Prostate gland (tissue), 2 donors: ENCODE data around the gene KXD1. TPM values are rescaled to one million over a fixed set of nuclear protein-coding genes. Genes with fewer than 3 reads are reported as not detected.
"Not testable (repeated sequence)": the region's sequence is repeated elsewhere in the genome, so short reads cannot be mapped to it uniquely, and the experiment has no call there.

ENCODE experiments used
- DNase-seq: peaks from one replicate; pipeline ENCODE4 v3.0.0-alpha.2; 2019; ENCODE audit warnings: low spot score
- H3K27ac ChIP-seq, 2 donors: fragments of 200-600 bp; sonication (generic); 2 replicates each; pipeline ENCODE4 v1.5.1; 2017 to 2019
- H3K27me3 ChIP-seq: fragments of 200-600 bp; sonication (generic); replicated peaks from 2 replicates; pipeline ENCODE4 v1.5.1; 2019; ENCODE audit not compliant: insufficient read depth
- H3K36me3 ChIP-seq, 2 donors: fragments of 200-600 bp; sonication (generic); 1 replicate in 1 of 2; 2 replicates in 1 of 2; pipeline versions ENCODE4 v1.5.1 to v1.8.1; 2017 to 2019
- H3K4me1 ChIP-seq: fragments of 200-600 bp; sonication (generic); replicated peaks from 2 replicates; pipeline ENCODE4 v1.5.1; 2019
- H3K4me3 ChIP-seq, 2 donors: fragments of 200-600 bp; sonication (generic); 2 replicates each; pipeline ENCODE4 v1.5.1; 2017 to 2019
- H3K9me3 ChIP-seq: fragments of 200-600 bp; sonication (generic); 2 replicates; pipeline ENCODE4 v1.5.1; 2017
- POLR2A ChIP-seq: fragments of 450-650 bp; IDR thresholded peaks from one replicate; pipeline ENCODE4 v1.6.1; 2016; ENCODE audit warnings: antibody characterized with exemption, mild to moderate bottlenecking
- POLR2AphosphoS5 ChIP-seq: sonication (generic); formaldehyde crosslinking; IDR thresholded peaks from one replicate; pipeline ENCODE4 v1.6.1; 2017; ENCODE audit warnings: antibody characterized with exemption
- WGBS: methylation state at CpG from one replicate; pipeline ENCODE4 v1.1.5; 2018; 5-methylcytosine and 5-hydroxymethylcytosine counted together
- intact Hi-C: fragments of 100-400 bp; cut with DNase I; formaldehyde crosslinking; loops from one replicate; pipeline ENCODE4 v1.14.2; 2022
- total RNA-seq, 2 donors: library from RNA; depleted of rRNA; stranded (reverse); fragments of >200 nt; gene quantifications; one replicate each; pipeline ENCODE4 v1.1.0, GENCODE V29; 2016
- TF ChIP-seq, protein P1 (sequence below), 4 experiments: fragments of 200-600 bp in 2 of 4; fragments of 450-650 bp in 2 of 4; sonication (generic) in 2 of 4; IDR thresholded peaks; 1 replicate in 3 of 4; 2 replicates in 1 of 4; pipeline ENCODE4 v1.5.1; 2016 to 2019; ENCODE audit warnings: antibody characterized with exemption in 4 of 4, mild to moderate bottlenecking in 2 of 4, moderate library complexity in 2 of 4

The KXD1 gene
- total RNA-seq, 2 donors from 2014 or later: 115 to 130 TPM

DNA sequence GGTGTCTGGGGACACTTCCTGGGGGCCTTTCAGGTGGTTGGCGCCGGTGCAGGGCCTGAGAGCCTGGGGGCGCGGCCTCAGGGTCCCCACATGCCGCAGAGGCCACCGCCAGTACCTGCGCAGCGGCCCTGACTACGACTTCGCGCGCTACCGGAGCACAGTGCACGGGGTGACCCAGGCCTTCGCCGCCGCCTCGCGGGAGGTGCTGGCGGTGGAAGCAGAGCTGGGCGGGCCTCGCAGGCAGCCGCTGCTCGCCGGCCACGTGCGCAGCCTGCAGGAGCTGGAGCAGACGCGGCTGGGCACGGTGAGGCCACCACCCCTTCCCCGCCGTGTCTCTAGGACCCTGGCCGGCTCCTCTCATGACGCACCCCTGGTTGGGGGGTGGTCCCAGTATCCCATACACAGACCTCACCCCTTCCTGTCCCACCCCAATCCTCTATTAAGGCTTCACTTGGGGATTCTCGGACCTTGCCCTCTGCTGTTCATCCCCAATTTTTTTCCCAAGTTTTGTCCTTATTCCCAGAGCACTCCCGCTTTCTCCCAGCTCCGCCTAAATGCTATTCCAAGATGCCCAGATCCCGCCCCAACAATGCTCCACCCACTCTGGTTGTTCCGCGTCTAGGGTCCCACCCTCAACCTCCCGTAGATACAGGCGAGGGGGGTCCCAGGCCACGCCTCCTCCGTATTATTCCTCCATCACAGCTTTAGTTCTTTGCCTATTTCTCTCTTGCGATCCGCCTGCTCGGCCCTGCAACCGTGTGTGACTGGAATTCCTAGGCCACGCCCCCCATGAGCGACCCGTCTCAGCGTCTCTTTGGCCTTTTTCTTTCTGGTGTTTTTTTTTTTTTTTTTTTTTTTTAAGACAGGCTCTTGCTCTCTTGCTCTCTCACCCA, 32.0 kb downstream of the KXD1 start:
- WGBS: 16% methylated on average over 42 of the region's 52 CpGs
- H3K36me3 ChIP-seq: peaks cover 0 to 3% of the 10 kb centered on the region in 2 donors
- intact Hi-C loops: loop anchor here (2.0 kb wide), 1 partner anchor 139 kb away; no protein-coding TSS in a partner anchor
- no peaks in the 10 kb centered on the region for H3K27me3 ChIP-seq
- H3K27ac ChIP-seq: peak overlapping the region; percentile 78 to 79
- H3K4me1 ChIP-seq: peaks cover 7% of the 10 kb centered on the region
- H3K4me3 ChIP-seq: peak overlapping the region; percentile 66 to 84
- DNase-seq: peak; percentile 39
- H3K9me3 ChIP-seq: no peaks in the 10 kb centered on the region
- TF ChIP-seq, protein P1, sequence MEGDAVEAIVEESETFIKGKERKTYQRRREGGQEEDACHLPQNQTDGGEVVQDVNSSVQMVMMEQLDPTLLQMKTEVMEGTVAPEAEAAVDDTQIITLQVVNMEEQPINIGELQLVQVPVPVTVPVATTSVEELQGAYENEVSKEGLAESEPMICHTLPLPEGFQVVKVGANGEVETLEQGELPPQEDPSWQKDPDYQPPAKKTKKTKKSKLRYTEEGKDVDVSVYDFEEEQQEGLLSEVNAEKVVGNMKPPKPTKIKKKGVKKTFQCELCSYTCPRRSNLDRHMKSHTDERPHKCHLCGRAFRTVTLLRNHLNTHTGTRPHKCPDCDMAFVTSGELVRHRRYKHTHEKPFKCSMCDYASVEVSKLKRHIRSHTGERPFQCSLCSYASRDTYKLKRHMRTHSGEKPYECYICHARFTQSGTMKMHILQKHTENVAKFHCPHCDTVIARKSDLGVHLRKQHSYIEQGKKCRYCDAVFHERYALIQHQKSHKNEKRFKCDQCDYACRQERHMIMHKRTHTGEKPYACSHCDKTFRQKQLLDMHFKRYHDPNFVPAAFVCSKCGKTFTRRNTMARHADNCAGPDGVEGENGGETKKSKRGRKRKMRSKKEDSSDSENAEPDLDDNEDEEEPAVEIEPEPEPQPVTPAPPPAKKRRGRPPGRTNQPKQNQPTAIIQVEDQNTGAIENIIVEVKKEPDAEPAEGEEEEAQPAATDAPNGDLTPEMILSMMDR (IDR thresholded peaks at IDR 0.05): peak in 2 of 4 experiments; percentile 45 to 48
- TF ChIP-seq POLR2AphosphoS5: no peak

DNA sequence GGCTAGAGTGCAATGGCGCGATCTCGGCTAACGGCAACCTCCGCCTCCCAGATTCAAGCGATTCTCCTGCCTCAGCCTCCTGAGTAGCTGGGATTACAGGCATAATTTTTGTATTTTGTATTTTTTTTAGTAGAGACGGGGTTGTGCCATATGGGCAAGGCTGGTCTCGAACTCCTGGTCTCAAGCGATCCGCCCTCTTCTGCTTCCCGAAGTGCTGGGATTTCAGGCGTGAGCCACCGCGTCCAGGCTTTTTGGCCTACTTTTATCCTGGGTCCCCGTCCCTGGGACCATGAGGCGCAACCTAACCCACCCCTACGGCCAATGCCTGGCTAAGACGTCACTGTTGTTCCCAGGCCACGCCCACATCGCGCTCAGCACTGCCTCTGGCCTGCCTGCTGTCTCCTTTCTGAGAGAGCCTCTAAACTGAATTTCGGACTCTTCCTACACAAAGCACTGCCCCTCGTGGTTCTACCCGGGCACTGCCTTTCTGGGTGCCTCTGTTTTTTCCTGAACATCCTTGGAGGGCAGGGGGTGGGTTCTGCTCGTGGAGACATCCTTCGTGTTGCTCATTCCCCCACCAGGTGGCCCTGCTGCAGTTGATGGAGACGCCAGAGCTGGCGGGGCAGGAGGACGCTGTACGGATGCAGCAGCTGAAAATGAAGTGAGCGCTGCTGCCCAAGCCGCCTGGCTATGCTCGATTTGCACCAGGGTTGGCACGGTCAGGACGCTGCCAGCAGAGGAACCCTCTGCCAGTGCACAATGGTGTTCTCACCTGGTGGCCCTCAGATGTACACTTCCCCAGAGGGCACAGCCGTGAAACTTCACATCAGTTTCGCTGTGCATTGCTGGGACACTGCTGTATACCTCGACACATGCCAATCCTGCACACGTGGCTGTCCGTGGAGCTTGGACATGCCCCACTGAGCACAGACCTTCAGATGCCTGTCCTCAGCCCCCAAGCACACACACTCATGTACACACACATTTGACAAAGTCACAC, 32.9 kb downstream of the KXD1 start:
- 81% methylated on average over 40 of the region's 40 CpGs for WGBS

DNA sequence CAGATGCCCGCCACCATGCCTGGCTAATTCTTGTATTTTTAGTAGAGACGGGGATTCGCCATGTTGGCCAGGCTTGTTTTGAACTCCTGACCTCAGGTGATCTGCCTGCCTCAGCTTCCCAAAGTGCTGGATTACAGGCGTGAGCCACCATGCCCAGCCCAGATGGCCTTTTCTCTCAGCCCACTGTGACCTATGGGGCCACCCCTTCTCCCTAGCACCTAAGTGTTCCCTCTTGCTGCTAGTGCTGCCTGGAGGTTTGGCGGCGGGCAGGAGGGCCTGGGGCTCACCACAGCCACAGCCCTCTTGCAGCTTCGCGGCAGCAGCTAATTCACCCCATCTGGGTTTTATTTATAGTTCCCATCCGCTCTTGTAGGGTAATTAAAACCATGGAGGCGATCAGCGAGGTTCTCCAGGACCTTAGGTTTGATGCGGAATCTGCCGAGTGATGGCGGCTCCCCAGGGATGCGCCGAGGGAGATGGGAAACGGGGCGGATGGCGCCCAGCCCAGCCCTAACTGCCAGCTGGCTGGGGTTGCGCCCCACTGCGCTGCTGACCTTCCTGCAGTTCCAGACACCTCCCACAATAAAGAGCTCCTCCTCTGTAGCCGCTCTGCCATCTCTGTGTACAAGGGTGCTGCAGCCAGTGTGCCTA, 34.2 kb downstream of the KXD1 start:
- TF ChIP-seq POLR2AphosphoS5: no peak
- intact Hi-C loops: no loop called here
- H3K4me1 ChIP-seq: peaks cover 10% of the 10 kb centered on the region
- 87% methylated on average over 22 of the region's 22 CpGs for WGBS
- no peaks in the 10 kb centered on the region for H3K9me3 ChIP-seq
- peaks cover 0 to 3% of the 10 kb centered on the region in 2 donors for H3K36me3 ChIP-seq
- H3K27me3 ChIP-seq: no peaks in the 10 kb centered on the region
- no peak overlapping the region for H3K4me3 ChIP-seq
- DNase-seq: no peak
- H3K27ac ChIP-seq: no peak overlapping the region

More for the DNA sequence above, 32.9 kb downstream of the KXD1 start:
- no peak overlapping the region for H3K27ac ChIP-seq
- TF ChIP-seq POLR2A (no peak), POLR2AphosphoS5 (no peak)
- TF ChIP-seq, protein P1 (IDR thresholded peaks at IDR 0.05): no peak
- no peaks in the 10 kb centered on the region for H3K9me3 ChIP-seq
- peaks cover 0 to 3% of the 10 kb centered on the region in 2 donors for H3K36me3 ChIP-seq
- H3K4me3 ChIP-seq: no peak overlapping the region
- intact Hi-C loops: no loop called here
- H3K4me1 ChIP-seq: peaks cover 10% of the 10 kb centered on the region
- DNase-seq: no peak
- no peaks in the 10 kb centered on the region for H3K27me3 ChIP-seq

DNA sequence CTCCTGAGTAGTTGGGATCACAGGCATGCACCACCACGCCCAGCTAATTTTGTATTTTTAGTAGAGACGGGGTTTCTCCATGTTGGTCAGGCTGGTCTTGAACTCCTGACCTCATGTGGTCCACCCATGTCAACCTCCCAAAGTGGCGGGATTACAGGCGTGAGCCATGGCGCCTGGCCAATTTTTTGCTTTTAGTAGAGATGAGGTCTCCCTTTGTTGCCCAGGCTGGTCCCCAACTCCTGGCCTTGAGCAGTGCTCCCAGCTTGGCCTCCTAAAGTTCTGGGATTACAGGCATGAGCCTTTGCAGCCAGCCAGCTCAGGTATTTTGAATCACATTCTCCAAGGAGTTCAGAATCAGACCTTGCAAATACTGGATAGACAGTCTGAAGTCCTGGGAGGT, 35.1 kb downstream of the KXD1 start:
- DNase-seq, H3K9me3 ChIP-seq, H3K4me1 ChIP-seq, H3K4me3 ChIP-seq, H3K36me3 ChIP-seq, intact Hi-C loops, H3K27ac ChIP-seq, H3K27me3 ChIP-seq: not testable (repeated sequence)
- 84% methylated on average over 5 of the region's 5 CpGs for WGBS

DNA sequence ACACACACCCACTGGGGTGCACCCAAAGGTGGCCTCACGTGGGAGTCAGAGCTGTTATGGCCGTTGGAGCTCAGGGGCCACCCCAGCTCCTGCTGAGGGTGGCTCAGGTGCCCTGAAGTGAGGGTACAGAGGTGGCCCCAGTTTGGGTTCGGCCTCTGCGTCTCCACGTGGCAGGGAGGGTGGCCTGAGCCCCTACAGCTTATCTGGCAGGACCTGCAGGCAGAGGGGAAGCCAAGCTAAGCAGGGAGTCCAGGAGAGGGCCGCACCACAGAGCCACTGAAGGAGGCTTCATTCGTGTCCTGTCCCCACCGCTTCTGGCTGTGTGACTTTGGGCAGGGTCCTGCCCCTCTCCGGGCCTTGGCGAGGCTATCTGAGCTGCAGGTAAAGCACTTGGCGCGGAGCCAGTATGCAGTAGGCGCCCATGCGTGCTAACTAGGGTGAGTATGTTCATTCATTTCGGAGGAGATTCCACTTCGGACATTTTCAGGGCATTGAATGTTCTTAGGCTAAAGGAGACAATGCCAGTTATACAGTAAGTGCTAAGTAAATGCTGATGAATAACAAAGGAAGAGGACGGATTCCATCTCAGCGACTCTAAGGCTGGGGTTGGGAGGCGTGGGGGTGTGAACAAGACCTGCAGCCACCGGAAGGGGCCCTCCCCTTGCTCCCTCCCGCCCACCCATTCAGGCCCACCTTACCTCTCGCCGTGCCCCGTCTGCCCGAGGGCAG, 35.9 kb downstream of the KXD1 start:
- TF ChIP-seq, protein P1 (IDR thresholded peaks at IDR 0.05): no peak
- no peak for TF ChIP-seq POLR2AphosphoS5
- no peak for TF ChIP-seq POLR2A
- H3K27ac ChIP-seq: no peak overlapping the region
- 39% methylated on average over 25 of the region's 25 CpGs for WGBS
- intact Hi-C loops: loop anchor here (2.0 kb wide), 1 partner anchor 253 kb away; no protein-coding TSS in a partner anchor
- H3K36me3 ChIP-seq: peaks cover 0 to 3% of the 10 kb centered on the region in 2 donors
- peaks cover 10% of the 10 kb centered on the region for H3K4me1 ChIP-seq
- no peaks in the 10 kb centered on the region for H3K27me3 ChIP-seq
- no peaks in the 10 kb centered on the region for H3K9me3 ChIP-seq
- H3K4me3 ChIP-seq: peak overlapping the region; percentile 20 to 35
- DNase-seq: no peak
